Bronchial epithelial cell (primary cell): ENCODE measurements around the gene PSME3. TPM values are rescaled to one million over a fixed set of nuclear protein-coding genes. Genes with fewer than 3 reads are reported as not detected.
"Not testable (repeated sequence)": the region's sequence is repeated elsewhere in the genome, so short reads cannot be mapped to it uniquely, and the experiment has no call there.

Experiments used
- DNase-seq: peaks from one replicate; pipeline ENCODE4 v3.0.0-alpha.2; 2010; ENCODE audit warnings: low read depth
- FAIRE-seq: peaks from 2 replicates; lab custom pipeline; 2011; peaks lifted over from hg19 to GRCh38; lab: Jason Lieb, UNC
- H3K27me3 ChIP-seq: 2 replicates; pipeline ENCODE4 v1.5.1; 2011; ENCODE audit warnings: low read length; ENCODE audit not compliant: control insufficient read depth, insufficient read depth
- H3K36me3 ChIP-seq: 2 replicates; pipeline ENCODE4 v1.5.1; 2011; ENCODE audit warnings: low read length; ENCODE audit not compliant: control insufficient read depth, insufficient read depth
- H3K4me3 ChIP-seq: 2 replicates; pipeline ENCODE4 v1.5.1; 2011; ENCODE audit warnings: mild to moderate bottlenecking, low read depth, low read length, control low read depth
- total RNA-seq: library from RNA; depleted of rRNA; stranded (reverse); fragments of >200 nt; gene quantifications from 2 replicates; pipeline ENCODE4 v1.2.1, GENCODE V29; 2014
- TF ChIP-seq, protein P1 (sequence below): IDR thresholded peaks from 2 replicates; pipeline ENCODE4 v1.5.1; 2011; ENCODE audit warnings: mild to moderate bottlenecking, moderate library complexity, low read length, control low read depth, inconsistent platforms; ENCODE audit not compliant: insufficient read depth, severe bottlenecking

Gene PSME3
- total RNA-seq, 1 donor from 2014 or later, result 57.7 TPM

DNA sequence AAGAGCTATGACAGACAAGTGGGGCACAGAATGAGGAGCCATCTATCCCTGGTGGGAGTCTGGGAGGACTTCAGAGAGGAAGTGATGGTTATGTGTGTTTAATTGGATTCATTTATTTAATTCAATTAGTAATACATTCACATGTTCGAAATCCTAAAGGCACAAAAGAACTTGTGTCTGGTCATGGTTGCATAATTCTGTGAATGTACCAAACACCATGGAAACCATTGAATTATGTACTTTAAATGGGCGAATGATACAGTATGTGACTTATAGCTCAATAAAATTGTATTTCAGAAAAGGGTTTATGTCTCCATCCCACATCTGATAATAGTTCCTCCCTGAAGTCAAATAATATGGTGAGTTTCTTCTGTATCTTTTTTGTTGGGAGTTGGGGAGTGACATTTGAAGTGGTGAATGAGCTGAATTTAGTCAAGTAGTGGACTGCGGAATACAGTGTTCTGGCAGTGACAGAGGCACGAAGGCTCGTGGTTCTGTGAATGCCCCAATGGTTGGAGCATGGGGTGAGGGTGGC is 47.6 kb downstream of the PSME3 start:
- DNase-seq (no peak), FAIRE-seq (no peak)
- Histone ChIP-seq H3K27me3 (peaks cover 2% of the 10 kb centered on the region), H3K4me3 (no peak overlapping the region), H3K36me3 (no peaks in the 10 kb centered on the region)
- TF ChIP-seq, protein P1, sequence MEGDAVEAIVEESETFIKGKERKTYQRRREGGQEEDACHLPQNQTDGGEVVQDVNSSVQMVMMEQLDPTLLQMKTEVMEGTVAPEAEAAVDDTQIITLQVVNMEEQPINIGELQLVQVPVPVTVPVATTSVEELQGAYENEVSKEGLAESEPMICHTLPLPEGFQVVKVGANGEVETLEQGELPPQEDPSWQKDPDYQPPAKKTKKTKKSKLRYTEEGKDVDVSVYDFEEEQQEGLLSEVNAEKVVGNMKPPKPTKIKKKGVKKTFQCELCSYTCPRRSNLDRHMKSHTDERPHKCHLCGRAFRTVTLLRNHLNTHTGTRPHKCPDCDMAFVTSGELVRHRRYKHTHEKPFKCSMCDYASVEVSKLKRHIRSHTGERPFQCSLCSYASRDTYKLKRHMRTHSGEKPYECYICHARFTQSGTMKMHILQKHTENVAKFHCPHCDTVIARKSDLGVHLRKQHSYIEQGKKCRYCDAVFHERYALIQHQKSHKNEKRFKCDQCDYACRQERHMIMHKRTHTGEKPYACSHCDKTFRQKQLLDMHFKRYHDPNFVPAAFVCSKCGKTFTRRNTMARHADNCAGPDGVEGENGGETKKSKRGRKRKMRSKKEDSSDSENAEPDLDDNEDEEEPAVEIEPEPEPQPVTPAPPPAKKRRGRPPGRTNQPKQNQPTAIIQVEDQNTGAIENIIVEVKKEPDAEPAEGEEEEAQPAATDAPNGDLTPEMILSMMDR, result no peak

DNA sequence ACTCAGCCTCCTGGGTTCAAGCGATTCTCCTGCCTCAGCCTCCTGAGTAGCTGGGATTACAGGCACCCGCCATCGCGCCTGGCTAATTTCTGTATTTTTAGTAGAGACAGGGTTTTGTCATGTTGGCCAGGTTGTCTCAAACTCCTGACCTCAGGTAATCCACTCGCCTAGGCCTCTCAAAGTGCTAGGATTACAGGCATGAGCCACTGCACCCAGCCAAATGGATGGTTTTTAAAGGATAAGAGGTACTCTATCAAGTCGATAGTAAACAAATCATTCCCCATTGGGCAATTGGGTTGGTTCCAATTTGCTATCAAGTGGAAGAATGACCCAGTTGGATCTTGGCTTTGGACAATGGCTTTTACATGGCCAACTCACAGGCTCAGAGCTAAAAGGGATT is 48.5 kb downstream of the PSME3 start:
- not testable (repeated sequence) for DNase-seq, H3K27me3 ChIP-seq, FAIRE-seq, H3K36me3 ChIP-seq, H3K4me3 ChIP-seq

DNA sequence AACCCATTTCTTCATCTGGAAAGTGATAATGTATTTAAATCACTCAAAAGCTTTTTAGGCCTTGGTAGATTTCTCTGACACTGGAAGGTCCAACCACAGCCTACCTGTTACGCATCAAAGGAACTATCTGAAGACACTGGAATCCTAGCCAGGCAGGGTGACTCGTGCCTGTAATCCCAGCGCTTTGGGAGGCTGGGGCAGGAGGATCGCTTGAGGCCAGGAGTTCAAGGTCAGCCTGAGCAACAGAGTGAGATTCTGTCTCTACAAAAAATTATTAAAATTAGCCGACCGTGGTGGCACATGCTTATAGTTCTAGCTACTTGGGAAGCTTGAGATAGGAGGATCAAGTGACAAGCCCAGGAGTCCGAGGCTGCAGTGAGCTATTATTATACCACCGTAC is 49.0 kb downstream of the PSME3 start:
- Histone ChIP-seq H3K36me3 (no peaks in the 10 kb centered on the region), H3K27me3 (peaks cover 2% of the 10 kb centered on the region), H3K4me3 (no peak overlapping the region)
- FAIRE-seq (no peak), DNase-seq (no peak)
- TF ChIP-seq, protein P1, result no peak

DNA sequence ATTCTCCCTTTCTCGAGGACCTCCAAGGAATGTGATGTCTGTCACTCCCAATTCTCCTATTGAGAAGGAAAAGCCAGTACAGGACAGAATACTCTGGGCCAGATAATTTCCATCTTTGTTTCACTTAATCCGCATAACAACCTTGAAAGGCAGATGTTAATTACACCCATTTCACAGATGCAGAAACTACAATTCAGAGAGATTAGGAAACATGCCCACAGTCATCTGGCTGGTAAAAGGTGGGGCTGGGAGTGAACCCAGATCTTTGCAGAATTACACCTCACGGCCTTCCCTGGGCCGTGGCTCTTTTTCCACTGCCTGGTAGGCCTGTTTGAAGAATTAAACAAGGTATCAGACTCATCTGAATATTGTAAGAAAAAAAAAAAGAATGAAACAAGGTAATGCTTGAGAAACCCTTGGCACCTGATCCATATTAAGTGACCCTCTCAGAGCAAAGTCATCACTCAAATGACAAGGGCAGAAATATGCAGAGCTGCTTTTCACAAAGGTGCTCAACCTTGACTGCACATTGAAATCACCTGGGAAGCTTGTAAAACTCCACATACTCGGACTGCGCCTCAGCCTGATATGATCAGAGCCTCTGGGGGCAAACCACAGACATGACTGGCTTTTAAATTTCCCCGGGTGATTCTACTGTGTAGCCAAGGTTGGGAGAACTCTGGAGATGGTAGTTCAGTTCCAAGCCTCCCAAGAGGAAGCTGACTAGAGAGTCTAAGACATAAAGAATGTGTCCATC is 50.8 kb downstream of the PSME3 start:
- FAIRE-seq (no peak), DNase-seq (no peak)
- Histone ChIP-seq H3K27me3 (no peaks in the 10 kb centered on the region), H3K4me3 (no peak overlapping the region), H3K36me3 (no peaks in the 10 kb centered on the region)
- TF ChIP-seq, protein P1, result no peak

DNA sequence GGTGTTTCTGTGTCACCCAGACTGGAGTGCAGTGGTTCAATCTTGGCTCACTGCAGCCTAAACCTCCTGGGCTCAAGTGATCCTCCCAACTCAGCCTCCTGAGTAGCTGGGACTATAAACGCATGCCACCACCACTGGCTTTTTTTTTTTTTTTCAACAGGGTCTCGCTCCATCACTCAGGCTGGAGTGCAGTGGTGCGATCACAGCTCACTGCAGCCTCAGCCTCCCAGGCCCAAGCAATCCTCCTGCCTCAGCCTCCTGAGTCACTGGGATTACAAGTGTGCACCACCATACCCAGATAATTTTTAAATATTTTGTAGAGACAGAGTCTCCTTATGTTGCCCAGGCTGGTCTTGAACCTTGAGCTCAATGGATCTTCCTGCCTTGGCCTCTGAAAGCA is 52.6 kb downstream of the PSME3 start:
- not testable (repeated sequence) for H3K36me3 ChIP-seq, H3K27me3 ChIP-seq, DNase-seq, FAIRE-seq, H3K4me3 ChIP-seq

DNA sequence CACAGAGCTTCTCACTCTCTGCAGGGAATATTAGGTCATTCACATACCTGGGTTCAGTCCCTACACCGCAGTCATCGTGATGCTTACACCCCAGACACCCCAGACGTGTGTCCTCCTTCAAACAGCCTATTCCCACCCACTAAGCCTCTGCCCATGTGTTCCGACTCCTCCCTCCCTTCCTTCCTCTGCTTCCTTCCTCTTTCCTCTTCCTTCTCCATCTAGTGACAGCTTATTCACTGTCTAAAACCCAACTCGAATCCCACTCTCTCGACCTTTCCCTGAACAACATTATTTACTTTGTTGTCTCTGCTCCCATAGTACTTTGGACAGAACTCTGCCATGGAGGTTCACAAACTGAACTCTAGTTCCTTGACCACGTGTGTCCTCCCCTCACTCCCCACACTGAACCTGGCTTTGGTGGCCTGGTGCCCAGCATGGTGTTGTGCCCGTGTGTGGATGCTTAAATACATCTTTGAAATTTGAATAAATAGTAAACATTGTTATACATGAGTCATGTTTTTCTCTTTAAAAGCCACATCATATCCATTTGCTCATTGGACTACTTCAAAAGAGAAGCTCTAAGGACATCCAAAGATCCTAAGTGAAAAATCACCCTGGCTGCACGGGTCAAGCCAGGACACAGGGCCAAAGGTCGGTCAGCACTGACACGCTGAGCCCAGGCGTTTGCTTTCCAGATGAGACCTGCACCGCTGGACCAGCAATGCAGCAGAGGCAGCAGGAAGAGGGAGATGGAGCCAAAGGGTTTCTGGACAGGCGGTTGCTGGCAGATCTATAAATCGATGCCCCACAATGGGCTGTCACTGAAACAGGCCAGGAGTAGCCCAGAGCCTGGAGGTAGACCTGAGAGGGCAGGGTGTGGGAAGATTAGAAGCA is 53.3 kb downstream of the PSME3 start:
- H3K36me3 ChIP-seq, result no peaks in the 10 kb centered on the region
- no peak for DNase-seq
- TF ChIP-seq, protein P1, result no peak
- FAIRE-seq, result no peak
- H3K4me3 ChIP-seq, result no peak overlapping the region
- no peaks in the 10 kb centered on the region for H3K27me3 ChIP-seq
